Fibroblast of mammary gland (primary cell): ENCODE measurements around the gene CDH13.

ENCODE experiments used
- DNase-seq: peaks from one replicate; pipeline ENCODE4 v3.0.0-alpha.2; 2010; ENCODE audit warnings: low read depth
- H3K4me3 ChIP-seq: 2 replicates; pipeline ENCODE4 v1.5.1; 2011; ENCODE audit warnings: low read depth, mild to moderate bottlenecking, low read length, moderate library complexity; ENCODE audit not compliant: control insufficient read depth
- TF ChIP-seq, protein P1 (sequence below): conservative IDR thresholded peaks from 2 replicates; pipeline ENCODE4 v1.5.1; 2011; ENCODE audit warnings: low read depth, low read length, inconsistent platforms; ENCODE audit not compliant: control insufficient read depth, insufficient read depth

Gene CDH13

DNA sequence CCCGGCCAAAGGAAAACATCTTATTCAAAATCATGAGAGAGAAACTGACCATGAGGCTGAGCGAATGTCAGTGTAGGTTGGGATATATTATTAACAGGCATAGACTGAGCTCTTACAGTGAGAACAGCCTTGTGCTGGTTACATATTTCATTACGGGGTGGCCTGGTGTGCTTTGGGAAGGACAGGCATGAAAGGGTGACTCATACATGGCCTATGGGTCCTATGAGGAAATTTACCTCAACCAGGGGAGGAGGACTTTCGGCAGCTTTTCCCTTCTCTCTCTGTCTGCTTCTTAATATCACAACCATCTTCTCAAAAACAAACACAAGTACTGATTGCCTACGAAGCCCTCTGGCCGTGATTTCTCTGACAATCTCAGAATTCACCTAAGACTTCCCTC, 579.1 kb downstream of the CDH13 start:
- no peak overlapping the region for H3K4me3 ChIP-seq
- TF ChIP-seq, protein P1, sequence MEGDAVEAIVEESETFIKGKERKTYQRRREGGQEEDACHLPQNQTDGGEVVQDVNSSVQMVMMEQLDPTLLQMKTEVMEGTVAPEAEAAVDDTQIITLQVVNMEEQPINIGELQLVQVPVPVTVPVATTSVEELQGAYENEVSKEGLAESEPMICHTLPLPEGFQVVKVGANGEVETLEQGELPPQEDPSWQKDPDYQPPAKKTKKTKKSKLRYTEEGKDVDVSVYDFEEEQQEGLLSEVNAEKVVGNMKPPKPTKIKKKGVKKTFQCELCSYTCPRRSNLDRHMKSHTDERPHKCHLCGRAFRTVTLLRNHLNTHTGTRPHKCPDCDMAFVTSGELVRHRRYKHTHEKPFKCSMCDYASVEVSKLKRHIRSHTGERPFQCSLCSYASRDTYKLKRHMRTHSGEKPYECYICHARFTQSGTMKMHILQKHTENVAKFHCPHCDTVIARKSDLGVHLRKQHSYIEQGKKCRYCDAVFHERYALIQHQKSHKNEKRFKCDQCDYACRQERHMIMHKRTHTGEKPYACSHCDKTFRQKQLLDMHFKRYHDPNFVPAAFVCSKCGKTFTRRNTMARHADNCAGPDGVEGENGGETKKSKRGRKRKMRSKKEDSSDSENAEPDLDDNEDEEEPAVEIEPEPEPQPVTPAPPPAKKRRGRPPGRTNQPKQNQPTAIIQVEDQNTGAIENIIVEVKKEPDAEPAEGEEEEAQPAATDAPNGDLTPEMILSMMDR = no peak
- DNase-seq = no peak

DNA sequence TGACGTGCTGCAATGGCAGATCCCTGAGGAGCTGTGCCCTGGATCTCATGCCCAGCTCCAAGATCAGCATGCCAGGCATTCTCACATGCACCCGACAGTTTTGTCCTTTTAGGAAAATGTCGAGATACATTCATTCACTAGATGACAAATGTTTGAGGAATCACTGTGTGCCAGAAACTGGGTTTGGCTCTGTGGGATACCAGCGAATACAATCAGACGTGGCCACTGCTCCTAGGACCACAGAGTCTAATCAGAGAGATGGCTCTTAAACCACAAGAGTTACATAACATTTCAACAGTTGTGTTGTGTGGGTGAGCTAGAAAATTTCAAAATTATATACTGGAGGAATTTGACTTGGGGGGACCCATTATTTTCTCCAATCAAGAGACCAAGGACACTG, 579.7 kb downstream of the CDH13 start:
- no peak overlapping the region for H3K4me3 ChIP-seq
- no peak for DNase-seq
- TF ChIP-seq, protein P1 = no peak

DNA sequence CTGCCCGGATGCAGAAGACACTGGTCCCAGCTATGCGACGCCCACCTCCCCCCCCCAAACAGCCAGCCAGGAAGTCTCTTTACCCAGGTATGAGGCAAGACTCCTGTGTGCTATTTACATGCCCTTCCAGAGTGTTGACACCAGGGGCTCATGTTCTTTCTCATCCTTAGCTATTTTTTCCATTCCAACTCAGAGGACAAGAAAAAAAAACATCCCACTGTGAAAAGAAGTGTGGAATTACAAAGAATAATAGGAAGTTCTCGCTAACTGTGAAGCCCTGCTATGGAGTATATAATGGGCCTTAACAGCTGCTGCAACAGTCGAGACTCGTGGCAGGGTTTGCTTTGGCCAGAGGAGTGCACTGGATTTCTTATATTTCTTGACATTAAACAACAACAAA, 584.9 kb downstream of the CDH13 start:
- DNase-seq = no peak
- TF ChIP-seq, protein P1 = no peak
- H3K4me3 ChIP-seq = no peak overlapping the region

DNA sequence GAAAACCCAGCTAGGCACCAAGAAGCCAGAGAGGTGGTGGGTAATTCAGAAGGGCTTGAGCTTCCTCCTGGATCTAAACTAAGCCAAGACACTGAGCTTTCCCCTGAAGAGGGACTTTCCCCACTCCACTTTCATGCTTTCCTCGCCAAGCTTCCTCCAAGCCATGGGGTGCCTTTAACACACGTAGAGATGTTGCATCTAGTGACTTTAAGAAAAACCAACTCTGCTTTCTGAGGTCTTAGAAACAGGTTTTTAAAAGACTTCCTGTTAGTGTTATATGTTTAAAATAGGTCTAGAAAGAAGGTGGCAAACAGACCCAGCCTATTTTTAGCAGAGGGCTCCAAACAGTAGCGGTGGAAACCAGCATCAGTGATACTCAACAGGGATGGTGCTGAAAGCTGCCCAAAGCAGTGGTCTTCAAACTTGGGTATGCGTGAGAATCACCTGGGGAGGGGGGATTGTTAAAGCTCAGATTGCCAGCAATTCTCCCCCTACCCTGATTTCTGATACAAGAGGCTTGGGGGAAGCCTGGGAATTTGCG, 585.6 kb downstream of the CDH13 start:
- H3K4me3 ChIP-seq = no peak overlapping the region
- no peak for DNase-seq
- TF ChIP-seq, protein P1 = no peak

DNA sequence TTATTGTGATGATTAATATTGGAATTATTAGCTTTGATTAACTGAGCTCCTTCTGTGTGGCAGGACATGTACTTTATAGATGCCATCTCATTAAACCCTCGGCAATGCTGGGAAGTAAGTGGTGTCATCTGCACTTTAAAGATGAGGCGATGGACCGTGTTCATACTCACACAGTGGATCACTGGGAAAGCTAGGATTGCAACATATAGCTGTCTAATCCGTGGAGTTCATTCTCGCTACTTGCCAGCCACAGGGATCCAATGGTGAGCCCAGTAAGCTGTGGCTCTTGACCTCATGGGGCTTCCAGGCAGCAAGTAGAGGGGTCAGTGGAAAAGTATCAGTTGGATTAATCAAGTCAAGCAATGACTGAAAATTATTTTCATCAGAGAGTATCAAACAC, 587.9 kb downstream of the CDH13 start:
- H3K4me3 ChIP-seq = no peak overlapping the region
- no peak for DNase-seq
- TF ChIP-seq, protein P1 = no peak

DNA sequence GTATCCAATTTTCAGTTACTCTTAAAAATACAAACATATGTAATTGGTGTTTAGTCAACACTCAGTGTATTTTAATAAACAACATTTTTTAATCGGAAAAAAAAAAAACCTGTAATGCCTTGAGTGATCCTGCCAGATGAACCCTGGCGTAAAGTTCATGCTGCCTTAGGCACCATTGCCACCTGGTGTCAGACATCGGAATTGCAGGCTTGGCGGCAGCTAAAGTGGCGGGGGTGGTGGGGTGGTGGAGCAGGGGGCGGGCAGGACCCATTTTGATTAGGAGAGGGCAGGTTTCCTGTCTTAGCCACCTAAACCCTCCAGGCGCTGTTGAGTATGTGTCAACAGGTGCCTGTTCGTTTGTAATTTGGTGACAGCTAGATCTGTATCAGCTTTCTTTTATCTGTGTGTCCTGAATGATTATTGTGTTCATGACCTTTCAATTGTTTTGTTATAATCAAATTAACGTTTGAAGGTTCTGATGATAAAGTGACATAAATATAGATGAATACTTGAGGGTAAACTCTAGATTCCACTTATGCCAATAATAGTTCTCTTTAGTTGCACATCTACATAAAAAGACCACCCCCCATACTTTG, 588.7 kb downstream of the CDH13 start:
- TF ChIP-seq, protein P1 = peak; percentile 74
- no peak overlapping the region for H3K4me3 ChIP-seq
- peak; percentile 41 for DNase-seq
